DOHH2 (cell line): Measurements from ENCODE around the gene SLC5A3.

Experiments used
- CTCF ChIP-seq: fragments of 200-600 bp; sonication (generic); IDR thresholded peaks from one replicate; pipeline ENCODE4 v1.5.1; 2014; ENCODE audit warnings: antibody characterized with exemption, mild to moderate bottlenecking, low read depth, low read length; ENCODE audit not compliant: poor library complexity, severe bottlenecking
- EZH2phosphoT487 ChIP-seq: fragments of 200-600 bp; sonication (generic); IDR thresholded peaks from 2 replicates; pipeline ENCODE4 v1.6.1; 2017; ENCODE audit warnings: borderline replicate concordance, mild to moderate bottlenecking, antibody characterized with exemption, low read length, moderate library complexity, mixed read lengths

GRCh38 chr21:34092262-34092921 lies 19.0 kb downstream of the SLC5A3 start:
- TF ChIP-seq CTCF = no peak
- TF ChIP-seq EZH2phosphoT487 = no peak
